ENCODE results near the gene EPPIN. TPM values are rescaled to one million over a fixed set of nuclear protein-coding genes. Genes with fewer than 3 reads are reported as not detected.
"Not testable (repeated sequence)": the region's sequence is repeated elsewhere in the genome, so short reads cannot be mapped to it uniquely, and the experiment has no call there.

EPPIN gene
- total RNA-seq, 1 donor from 2014 or later: not detected

GRCh38 chr20:45588800-45589199 lies 41.6 kb upstream of the EPPIN start:
- no peak overlapping the region for H3K27ac Mint-ChIP-seq
- no peak overlapping the region for H3K4me3 Mint-ChIP-seq
- CTCF ChIA-PET: no interaction called here
- H3K4me1 Mint-ChIP-seq: no peaks in the 10 kb centered on the region
- ATAC-seq (ENCODE audit: low read depth): no peak
- POLR2A ChIA-PET: no interaction called here
- TF ChIP-seq, protein P1, sequence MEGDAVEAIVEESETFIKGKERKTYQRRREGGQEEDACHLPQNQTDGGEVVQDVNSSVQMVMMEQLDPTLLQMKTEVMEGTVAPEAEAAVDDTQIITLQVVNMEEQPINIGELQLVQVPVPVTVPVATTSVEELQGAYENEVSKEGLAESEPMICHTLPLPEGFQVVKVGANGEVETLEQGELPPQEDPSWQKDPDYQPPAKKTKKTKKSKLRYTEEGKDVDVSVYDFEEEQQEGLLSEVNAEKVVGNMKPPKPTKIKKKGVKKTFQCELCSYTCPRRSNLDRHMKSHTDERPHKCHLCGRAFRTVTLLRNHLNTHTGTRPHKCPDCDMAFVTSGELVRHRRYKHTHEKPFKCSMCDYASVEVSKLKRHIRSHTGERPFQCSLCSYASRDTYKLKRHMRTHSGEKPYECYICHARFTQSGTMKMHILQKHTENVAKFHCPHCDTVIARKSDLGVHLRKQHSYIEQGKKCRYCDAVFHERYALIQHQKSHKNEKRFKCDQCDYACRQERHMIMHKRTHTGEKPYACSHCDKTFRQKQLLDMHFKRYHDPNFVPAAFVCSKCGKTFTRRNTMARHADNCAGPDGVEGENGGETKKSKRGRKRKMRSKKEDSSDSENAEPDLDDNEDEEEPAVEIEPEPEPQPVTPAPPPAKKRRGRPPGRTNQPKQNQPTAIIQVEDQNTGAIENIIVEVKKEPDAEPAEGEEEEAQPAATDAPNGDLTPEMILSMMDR (IDR thresholded peaks at IDR 0.05): no peak
- peaks cover 7% of the 10 kb centered on the region for H3K27me3 Mint-ChIP-seq
- intact Hi-C loops (cut with micrococcal nuclease): no loop called here
- no peaks in the 10 kb centered on the region for H3K36me3 Mint-ChIP-seq (ENCODE audit: low read depth)
- H3K9me3 Mint-ChIP-seq: no peaks in the 10 kb centered on the region
- no peak for DNase-seq

GRCh38 chr20:45585986-45586385 lies 38.8 kb upstream of the EPPIN start:
- CTCF ChIA-PET; H3K4me1 Mint-ChIP-seq; ATAC-seq (ENCODE audit: low read depth); H3K36me3 Mint-ChIP-seq (ENCODE audit: low read depth); intact Hi-C loops (cut with micrococcal nuclease); H3K27ac Mint-ChIP-seq; POLR2A ChIA-PET; DNase-seq; H3K4me3 Mint-ChIP-seq; H3K9me3 Mint-ChIP-seq: not testable (repeated sequence)
- peaks cover 14% of the 10 kb centered on the region for H3K27me3 Mint-ChIP-seq

GRCh38 chr20:45584294-45584693 lies 37.1 kb upstream of the EPPIN start:
- H3K27ac Mint-ChIP-seq; H3K9me3 Mint-ChIP-seq; H3K36me3 Mint-ChIP-seq (ENCODE audit: low read depth); H3K4me3 Mint-ChIP-seq; intact Hi-C loops (cut with micrococcal nuclease); CTCF ChIA-PET; H3K4me1 Mint-ChIP-seq; DNase-seq; POLR2A ChIA-PET; ATAC-seq (ENCODE audit: low read depth): not testable (repeated sequence)
- H3K27me3 Mint-ChIP-seq: peaks cover 20% of the 10 kb centered on the region

DNA sequence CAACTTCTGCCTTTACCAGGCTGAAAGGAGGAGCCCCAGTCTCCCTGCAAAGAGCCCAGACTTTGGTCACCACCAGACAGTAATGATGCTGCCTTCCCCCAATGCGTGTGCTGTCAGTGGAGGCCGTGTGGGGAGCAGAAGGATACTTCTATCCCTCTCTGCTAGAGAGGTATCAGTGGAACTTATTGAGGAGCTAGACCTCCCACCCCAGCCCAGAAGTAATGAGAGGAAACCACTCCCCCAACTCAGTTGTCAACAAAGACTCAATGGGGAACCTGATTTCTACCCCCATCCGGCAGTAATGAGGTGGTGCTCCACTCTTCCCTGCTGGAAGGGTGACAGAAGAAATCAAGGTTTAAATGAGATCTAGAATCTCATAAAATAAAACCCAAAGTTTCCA lies 36.3 kb upstream of the EPPIN start:
- intact Hi-C loops (cut with micrococcal nuclease): no loop called here
- TF ChIP-seq, protein P1 (IDR thresholded peaks at IDR 0.05): no peak
- no peak overlapping the region for H3K27ac Mint-ChIP-seq
- H3K4me3 Mint-ChIP-seq: no peak overlapping the region
- ChIA-PET POLR2A (no interaction called here), CTCF (no interaction called here)
- H3K27me3 Mint-ChIP-seq: peaks cover 22% of the 10 kb centered on the region
- ATAC-seq (ENCODE audit: low read depth) (no peak), DNase-seq (no peak)
- H3K36me3 Mint-ChIP-seq (ENCODE audit: low read depth): no peaks in the 10 kb centered on the region
- H3K4me1 Mint-ChIP-seq: no peaks in the 10 kb centered on the region
- H3K9me3 Mint-ChIP-seq: no peaks in the 10 kb centered on the region

DNA sequence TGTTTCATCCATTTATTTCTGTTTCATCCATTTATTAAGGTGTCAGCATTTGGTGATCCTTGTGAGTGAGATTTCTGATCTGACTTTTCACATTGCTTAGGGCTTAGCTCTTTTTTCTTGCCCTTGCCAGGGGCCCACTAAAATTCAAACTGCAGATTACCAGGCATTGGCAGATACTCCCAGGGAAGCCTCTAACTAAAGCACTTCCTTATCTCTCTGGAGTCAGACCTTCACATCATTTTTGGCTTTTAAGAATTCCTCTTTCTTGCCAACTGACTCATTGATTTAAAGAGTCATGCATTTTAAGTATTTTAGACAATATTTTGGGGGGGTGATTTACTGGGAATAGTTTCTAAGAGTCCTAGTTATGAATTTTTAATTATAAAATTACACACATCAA lies 34.5 kb upstream of the EPPIN start:
- Mint-ChIP-seq H3K4me3 (no peak overlapping the region), H3K4me1 (no peaks in the 10 kb centered on the region), H3K36me3 (ENCODE audit: low read depth) (no peaks in the 10 kb centered on the region), H3K27me3 (peaks cover 25% of the 10 kb centered on the region), H3K27ac (no peak overlapping the region), H3K9me3 (no peaks in the 10 kb centered on the region)
- intact Hi-C loops (cut with micrococcal nuclease): no loop called here
- DNase-seq (no peak), ATAC-seq (ENCODE audit: low read depth) (no peak)
- CTCF ChIA-PET: no interaction called here
- TF ChIP-seq, protein P1 (IDR thresholded peaks at IDR 0.05): no peak
- POLR2A ChIA-PET: no interaction called here

DNA sequence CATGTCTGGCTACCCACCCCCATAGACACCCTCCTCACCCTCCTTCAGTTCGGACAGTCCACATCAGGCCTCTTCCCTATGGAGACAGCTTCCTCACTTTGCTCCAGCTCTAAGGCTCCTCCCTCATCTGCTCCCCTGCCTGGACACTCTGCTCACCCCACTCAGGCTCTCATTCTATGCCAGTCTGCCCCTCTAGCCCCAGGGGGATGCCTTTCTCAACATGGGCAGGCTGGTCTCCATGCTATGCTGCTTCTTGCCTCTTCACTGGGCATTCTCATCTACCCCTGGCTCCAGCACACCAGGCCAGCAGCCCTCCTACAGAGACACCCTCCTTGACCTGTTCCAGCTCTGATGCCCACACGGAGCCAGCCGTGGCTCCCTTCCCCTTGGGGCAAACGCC lies 32.0 kb upstream of the EPPIN start, which contains the start of gene WFDC8:
Gene WFDC8 (minus strand): TSS at position 101 of the 400 bp plus-strand sequence. CDS start 37 bp downstream, at position 64.
- TF ChIP-seq, protein P1 (IDR thresholded peaks at IDR 0.05): no peak
- Mint-ChIP-seq H3K27ac (no peak within 1 kb of the TSS), H3K36me3 (ENCODE audit: low read depth) (no peaks in the 10 kb centered on the region), H3K4me1 (no peaks in the 10 kb centered on the region), H3K4me3 (no peak within 1 kb of the TSS), H3K9me3 (no peaks in the 10 kb centered on the region), H3K27me3 (peaks cover 28% of the 10 kb centered on the region)
- POLR2A ChIA-PET: no interaction called here
- intact Hi-C loops (cut with micrococcal nuclease): no loop called here
- CTCF ChIA-PET: no interaction called here
- DNase-seq: no peak
- no peak for ATAC-seq (ENCODE audit: low read depth)
